ENCODE measurements around the gene TLCD3B. TPM values are rescaled to one million over a fixed set of nuclear protein-coding genes. Genes with fewer than 3 reads are reported as not detected.
"Not testable (repeated sequence)": the region's sequence is repeated elsewhere in the genome, so short reads cannot be mapped to it uniquely, and the experiment has no call there.

TLCD3B gene
- polyA plus RNA-seq, 10 donors = 0.44 to 1.9 (median 0.95) TPM

GRCh38 chr16:30027588-30028437 is 3.3 kb downstream of the TLCD3B start:
- no peak for DNase-seq

- no peak for DNase-seq
Measured at GRCh38 chr16:30026449-30026848, 4.6 kb downstream of the TLCD3B start.

- DNase-seq = no peak
Measured at GRCh38 chr16:30025574-30025973, 5.5 kb downstream of the TLCD3B start.

- no peak for DNase-seq
Measured at GRCh38 chr16:30025156-30025555, 5.9 kb downstream of the TLCD3B start.

GRCh38 chr16:30024451-30024850 is 6.6 kb downstream of the TLCD3B start:
- DNase-seq = no peak

GRCh38 chr16:30023586-30023985 is 7.5 kb downstream of the TLCD3B start:
- no peak for DNase-seq

- DNase-seq = no peak
Measured at GRCh38 chr16:30022887-30023286, 8.2 kb downstream of the TLCD3B start, which contains the start of gene C16orf92. Gene C16orf92, plus strand, starts transcription at chr16:30023198. Its CDS starts 143 bp downstream, at chr16:30023341.

GRCh38 chr16:30018731-30019158 is 12.3 kb downstream of the TLCD3B start:
- no peak for DNase-seq

- DNase-seq = not testable (repeated sequence)
Measured at GRCh38 chr16:30017937-30018336, 13.1 kb downstream of the TLCD3B start.

- DNase-seq = no peak
Measured at GRCh38 chr16:30017277-30017656, 13.8 kb downstream of the TLCD3B start.

- no peak for DNase-seq
Measured at GRCh38 chr16:30016555-30017276, 14.4 kb downstream of the TLCD3B start.

- DNase-seq = not testable (repeated sequence)
Measured at GRCh38 chr16:30015450-30015849, 15.6 kb downstream of the TLCD3B start.

GRCh38 chr16:30012598-30012997 is 18.5 kb downstream of the TLCD3B start:
- not testable (repeated sequence) for DNase-seq

- DNase-seq = no peak
Measured at GRCh38 chr16:30011714-30012504, 19.2 kb downstream of the TLCD3B start.

- peak in 2 of 3 donors; percentile 16 to 52 for DNase-seq
Measured at GRCh38 chr16:30010844-30011713, 20.0 kb downstream of the TLCD3B start, which contains the start of gene DOC2A. Gene DOC2A, minus strand, starts transcription at chr16:30011027. Its CDS starts 805 bp downstream, at chr16:30010222.

- DNase-seq = no peak
Measured at GRCh38 chr16:30009990-30010843, 20.9 kb downstream of the TLCD3B start.

GRCh38 chr16:30009085-30009862 is 21.8 kb downstream of the TLCD3B start:
- DNase-seq = no peak

- DNase-seq = no peak
Measured at GRCh38 chr16:30007378-30007895, 23.6 kb downstream of the TLCD3B start.

Data from muscle of back (tissue), 11 donors.